Right hindlimb (tissue), 1 donor: Measurements from ENCODE around the gene ARID2.

Source experiments
- DNase-seq: peaks from one replicate; pipeline ENCODE4 v3.0.0-alpha.2; 2018

ARID2 gene

DNA sequence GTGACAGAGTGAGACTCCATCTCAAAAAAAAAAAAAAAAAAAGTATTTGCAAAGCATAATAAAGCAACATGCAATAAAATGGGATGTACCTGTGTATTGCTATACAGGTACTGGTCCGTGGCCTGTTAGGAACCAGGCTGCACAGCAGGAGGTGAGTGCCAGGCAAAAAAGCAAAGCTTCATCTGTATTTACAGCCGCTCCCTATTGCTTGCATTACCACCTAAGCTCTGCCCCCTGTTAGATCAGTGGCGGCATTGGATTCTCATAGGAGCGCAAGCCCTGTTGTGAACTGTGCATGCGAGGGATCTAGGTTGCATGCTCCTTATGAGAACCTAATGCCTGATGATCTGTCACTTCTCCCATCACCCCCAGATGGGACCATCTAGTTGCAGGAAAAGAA, 147.6 kb downstream of the ARID2 start:
- DNase-seq, result no peak

DNA sequence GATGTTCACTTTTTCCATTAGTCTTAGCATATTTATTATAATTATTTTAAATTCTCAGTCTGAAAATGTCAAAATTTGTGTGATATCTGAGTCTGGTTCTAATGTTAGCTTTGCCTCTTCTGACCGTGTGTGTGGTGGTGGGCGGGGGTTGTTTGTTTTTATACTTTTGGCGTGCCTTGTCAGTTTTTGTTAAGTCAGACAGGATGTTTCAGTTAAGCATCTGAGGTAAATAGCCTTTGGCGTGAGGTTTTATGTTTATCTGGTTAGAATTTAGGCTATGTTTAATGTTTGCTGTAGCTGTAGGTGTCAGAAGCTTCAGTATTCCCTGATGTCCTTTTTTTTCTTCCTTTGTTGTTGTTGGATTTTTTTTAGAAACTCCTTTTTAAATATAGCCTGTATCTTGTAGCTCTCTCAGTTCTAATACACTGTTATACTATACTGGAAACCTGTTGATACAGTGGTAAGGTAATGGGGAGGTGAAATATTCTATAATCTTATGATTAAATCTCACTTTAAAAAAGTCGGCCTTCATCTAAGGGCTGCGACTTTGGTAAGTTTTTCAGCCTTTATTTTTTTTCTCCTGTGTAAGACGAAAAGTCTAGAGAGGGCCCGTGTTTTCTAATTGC, 149.2 kb downstream of the ARID2 start:
- DNase-seq, result no peak

DNA sequence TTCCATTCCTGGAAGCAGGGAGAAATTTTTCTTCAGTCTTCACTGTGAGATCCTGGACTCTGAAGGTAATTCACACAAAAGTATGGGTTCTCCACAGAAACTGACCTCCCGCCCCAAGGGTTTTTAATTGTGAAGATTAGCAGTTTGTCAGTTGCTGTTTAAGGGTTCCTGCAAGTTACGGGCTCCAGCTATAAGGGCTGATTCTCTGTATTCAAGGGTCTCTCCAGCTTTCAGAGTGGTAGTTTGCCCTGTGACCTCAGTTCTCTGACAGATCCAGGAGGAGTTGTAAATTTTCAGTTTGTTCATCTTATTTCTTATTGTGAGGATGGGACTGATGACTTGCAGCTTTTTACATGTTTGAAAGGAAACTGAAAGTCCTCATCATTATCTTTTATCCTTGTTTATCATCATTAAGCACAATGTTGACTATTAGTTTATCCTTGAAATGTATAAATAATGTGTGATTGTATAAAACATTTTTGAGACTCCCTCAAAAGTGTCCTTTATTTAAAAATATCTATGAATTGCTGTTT, 149.9 kb downstream of the ARID2 start:
- no peak for DNase-seq

DNA sequence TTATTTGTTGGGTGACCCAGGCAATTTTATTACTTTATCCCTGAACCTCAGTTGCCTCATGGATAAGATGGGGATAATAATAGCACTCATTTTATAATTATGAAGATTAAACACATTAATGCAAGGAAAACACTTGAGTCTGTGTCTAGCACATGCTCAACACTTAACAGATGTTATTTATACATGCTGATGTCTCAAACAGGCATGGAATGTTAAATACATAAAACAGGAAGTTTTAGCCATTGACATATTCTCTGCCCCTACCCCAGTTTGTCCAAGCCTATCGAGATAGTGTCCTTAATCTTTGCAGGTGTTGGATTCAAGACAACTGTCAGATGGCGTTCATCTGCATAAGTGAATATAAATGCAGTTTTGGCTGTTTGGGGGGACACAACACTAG, 151.0 kb downstream of the ARID2 start:
- no peak for DNase-seq

DNA sequence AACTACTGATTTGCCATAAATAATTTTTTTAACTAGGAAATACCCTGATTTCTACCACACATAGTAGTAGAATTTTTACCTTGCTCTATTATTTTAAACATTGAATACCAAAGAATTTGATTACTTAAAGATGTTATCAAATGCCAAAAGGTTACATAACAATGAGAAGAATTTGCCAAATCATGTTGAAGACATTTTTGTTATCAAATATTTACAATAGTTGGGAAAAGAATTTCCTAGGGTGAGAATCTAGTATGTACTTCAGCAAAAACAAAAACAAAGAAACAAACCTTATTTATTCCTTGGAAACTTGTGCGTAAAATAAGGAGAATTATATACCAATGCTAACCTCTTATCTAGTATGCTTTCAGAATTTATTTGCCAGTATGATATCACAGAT, 153.7 kb downstream of the ARID2 start:
- DNase-seq, result no peak

DNA sequence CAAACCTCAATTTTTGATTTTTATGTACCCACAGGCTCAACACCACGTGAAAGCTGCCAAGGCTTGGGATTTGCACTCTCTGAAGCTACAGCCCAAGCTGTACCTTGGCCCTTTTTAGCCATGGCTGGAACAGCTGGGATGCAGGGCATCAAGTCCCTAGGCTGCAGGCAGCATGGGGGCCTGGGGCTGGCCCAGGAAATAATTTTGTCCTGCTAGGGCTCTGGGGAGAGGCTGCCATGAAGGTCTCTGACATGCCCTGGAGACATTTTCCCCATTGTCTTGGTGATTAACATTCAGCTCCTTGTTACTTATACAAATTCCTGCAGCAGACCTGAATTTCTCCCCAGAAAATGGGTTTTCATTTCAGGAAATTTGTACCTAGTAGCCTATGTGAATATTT, 157.2 kb downstream of the ARID2 start:
- no peak for DNase-seq

DNA sequence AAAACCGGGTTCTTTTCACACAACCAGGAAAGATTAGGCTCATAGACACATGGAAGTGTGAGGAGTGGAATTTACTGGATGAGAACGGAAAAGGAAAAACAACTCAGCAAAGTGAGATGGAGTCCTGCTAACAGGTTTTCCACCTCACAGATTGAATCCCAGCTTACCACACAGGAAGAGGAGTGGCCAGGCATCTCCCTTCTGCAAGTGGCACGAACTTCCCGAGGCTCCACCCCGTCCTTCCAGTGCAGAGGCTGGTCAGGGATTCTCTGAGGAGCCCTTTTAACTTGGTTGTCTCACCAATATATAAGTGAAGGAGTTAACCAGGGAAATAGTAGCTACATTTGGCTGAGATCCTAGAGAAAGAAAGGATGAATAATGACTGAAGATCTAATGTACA, 158.0 kb downstream of the ARID2 start:
- no peak for DNase-seq

DNA sequence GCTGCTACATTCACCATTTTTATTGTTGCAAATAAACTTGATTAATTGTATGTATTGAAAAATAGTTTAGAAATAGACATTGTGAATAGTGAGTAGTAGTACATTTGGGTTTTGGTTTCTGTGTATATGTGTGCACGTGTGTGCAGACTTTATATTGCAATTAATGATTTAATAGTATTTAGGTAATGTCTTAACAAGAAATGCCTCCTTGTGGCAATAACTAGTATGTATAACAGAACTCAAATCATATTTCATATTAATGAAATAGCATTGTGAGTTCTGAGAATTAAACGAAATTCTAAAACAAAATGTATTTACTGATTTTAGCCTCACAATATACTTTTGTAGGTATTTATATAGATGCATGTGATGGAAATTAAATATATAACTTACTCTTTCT, 160.8 kb downstream of the ARID2 start:
- no peak for DNase-seq

DNA sequence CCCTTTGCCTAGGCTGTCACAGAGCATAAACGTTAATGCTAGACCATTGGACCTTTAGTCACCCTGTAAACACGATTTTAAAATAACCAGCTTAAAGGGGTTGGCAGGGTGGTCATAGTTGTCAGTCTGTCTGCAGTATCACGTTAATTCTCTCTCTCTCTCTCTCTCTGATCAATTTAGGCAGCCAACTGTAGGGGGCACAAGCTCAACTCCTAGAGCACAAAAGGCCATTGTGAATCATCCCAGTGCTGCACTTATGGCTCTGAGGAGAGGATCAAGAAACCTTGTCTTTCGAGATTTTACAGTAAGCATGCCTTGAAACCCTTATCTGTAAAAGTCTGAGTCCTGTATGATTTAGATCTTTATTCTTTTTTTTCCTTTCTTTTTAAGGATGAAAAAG, 163.7 kb downstream of the ARID2 start:
- DNase-seq, result no peak

DNA sequence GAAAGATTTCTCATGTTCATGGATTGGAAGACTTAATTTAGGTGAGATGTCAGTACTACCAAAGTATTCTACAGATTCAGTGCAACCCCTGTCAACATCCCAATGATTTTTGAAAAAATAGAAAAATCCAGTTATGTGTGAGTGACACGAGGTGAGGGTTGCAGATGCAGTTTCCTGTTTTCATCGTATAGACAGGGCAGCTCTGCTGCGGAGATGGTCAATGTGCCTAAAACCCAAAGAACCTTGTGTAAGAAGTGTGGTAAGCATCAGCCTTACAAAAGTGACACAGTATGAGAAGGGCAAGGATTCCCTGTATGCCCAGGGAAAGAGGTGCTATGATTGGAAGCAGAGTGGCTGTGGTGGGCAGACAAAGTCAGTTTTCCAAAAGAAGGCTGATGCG, 166.5 kb downstream of the ARID2 start:
- DNase-seq, result no peak

DNA sequence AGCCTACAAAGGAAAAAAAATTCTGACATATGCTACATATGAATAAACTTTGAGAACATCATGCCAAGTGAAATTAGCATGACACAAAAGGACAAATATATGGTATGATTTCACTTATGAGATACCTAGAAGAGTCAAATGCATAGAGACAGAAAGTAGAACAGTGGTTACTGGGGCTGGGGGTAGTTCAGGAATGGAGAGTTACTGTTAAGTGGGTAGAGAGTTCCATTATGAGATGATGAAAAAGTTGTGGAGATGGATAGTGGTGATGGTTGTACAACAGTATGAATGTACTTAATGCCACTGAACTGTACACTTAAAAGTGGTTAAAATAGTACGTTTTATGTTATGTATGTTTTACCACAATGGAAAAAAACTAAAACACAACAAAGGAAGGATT, 168.6 kb downstream of the ARID2 start:
- DNase-seq, result no peak

DNA sequence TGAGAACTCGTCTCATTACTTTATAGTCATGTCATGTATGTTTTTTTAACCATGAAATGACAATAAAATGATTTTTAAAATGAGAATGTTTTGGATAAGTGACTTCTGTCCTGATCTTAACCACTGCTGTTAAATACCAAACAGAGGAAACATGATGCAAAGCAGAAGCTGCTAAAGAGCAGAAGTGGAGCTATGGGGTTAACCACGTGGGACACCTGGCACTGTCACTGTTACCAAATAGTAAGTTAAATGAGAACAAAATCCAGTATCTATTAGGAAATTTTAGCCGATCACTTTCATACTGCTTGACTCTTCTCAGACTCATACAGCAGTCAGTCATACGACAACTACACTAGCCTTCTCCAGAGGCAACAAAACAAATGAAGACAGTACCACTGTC, 178.4 kb downstream of the ARID2 start:
- DNase-seq, result no peak

DNA sequence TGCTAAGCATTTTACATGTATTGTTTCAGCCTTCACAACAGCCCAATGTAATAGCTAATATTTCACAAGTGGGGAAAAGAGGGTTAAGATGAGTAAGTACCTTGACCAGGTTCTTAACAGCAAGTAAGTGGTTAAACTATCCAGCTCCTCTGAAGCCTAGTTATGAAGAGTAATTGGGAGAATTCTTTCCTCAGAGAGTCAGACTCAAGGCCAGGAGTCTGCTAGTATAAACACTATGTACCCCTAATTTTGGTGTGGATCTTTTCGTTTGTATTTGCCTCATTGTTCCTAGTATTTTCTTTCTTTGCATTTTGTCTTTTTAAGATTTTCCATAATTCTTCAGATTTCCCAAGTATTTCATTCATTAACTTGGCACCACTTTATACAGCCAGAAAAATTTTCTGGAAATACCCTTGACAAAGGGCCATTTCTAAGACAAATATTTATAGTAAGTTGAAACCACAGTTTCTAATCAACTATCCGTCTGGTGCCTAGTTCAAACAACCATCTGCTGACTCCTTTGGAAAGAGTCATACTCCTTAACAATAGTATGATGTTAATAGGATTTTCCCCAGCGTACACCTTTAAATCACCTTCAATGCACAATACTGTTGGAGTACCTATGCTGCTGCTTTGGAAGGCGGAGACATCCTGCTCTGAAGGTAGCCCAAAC, 179.7 kb downstream of the ARID2 start:
- DNase-seq, result no peak

DNA sequence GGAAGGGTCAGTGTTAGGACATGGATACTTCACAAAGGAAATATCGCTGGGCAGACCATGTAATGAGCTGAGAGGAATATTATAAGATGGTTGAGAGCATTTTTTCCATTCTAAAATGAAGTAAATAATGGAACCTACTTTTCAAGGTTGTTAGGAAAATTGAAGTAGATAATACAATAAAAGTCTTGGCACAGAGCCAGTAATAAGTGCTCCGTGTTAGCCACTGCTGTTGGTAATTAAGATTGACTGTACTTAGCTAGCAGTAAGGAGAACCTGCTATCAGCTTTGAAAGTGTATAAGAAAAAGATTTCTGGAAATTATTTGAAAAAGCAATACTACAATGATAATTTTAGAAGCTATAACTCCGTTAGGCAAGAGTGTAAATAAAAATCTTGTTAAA, 183.3 kb downstream of the ARID2 start:
- DNase-seq, result no peak

DNA sequence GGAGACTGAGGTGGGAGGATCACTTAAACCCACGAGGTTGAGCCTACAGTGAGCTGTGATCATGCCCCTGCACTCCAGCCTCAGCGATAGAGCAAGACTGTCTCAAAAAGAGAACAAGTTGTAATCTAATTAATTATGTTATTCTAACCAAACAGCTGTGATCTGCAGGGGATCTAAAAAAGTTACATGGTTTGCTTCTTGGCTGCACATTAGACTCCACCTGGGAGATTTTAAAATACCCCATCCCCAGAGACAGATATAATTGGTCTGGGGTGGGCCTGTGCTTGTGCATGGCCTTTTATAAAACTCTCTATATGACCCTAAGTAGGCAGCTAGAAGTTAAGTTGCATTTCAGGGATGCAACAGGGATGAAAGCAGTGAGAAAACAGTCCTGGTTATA, 184.1 kb downstream of the ARID2 start:
- DNase-seq, result no peak

DNA sequence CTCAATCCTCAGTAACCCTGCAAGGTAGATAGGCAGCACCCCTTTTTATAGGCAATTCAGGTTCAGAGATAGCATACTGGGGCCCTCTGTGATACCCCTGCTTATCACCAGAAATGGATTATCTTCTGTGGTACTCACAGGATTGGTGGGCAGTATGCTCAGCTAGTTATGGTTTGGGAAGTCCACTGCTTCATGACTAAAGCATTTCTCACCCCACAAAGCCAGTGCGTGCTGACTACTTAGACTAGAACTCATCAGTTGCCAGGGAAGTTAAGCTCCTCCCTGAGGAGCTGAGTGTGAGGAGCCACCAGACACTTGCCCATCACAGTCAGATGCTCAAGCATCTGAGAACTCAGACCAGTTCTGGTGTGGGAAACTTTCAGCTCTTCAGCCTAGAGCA, 184.6 kb downstream of the ARID2 start:
- DNase-seq, result no peak

DNA sequence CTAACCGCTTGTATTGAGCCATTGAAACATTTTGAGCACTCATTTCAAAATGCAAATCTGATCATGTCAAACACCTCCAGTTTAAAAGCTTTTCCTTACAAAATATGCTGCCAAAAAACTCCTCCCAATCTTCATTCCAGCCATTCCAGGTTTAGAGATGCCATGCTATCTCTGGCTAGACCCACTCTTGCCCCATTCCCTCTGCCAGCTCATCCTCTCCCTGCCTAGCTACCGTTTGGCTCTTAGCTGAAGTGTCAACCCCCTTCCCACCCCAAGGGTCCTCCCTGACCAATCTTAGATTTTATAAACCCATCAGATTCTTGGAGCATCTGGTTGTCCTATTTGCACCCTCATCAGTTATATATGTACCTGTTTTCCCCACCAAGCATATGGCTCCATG, 185.9 kb downstream of the ARID2 start:
- no peak for DNase-seq

DNA sequence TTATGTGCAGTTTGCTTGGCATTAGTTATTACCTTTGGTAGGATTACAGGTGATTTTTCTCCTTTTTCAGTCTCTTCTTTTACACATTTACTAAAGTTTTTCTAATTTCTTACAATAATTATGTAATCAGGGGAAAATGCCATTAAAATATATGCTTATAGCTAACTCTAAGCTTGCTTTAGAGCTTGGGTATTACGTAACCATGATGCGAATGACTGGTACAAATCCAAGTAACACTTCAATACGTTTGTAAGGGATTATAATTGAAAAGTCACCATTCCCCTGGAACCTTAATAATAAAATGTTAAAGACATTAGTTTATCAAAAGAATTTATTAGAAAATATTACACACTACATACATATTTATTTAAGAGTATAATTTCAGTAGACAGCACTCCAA, 189.3 kb downstream of the ARID2 start:
- no peak for DNase-seq

DNA sequence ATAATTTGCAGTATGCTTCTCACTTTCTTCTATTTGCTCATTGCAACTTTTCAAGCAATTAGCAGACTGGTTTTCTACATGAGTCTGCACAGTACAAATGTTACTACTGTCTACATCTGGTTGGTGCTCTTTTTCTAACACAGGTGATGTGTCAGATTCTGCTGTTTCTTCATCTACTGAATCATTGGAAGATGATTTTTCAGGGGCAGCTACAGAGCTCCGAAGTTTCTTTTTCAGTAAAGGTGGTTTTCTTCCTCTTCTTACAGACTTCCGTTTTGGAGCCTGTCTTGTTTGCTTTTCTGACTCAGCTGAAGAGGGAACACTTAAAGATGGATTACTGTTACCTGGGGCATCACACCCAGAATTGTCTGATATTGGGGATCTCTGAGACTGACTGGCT, 198.8 kb downstream of the ARID2 start:
- no peak for DNase-seq

DNA sequence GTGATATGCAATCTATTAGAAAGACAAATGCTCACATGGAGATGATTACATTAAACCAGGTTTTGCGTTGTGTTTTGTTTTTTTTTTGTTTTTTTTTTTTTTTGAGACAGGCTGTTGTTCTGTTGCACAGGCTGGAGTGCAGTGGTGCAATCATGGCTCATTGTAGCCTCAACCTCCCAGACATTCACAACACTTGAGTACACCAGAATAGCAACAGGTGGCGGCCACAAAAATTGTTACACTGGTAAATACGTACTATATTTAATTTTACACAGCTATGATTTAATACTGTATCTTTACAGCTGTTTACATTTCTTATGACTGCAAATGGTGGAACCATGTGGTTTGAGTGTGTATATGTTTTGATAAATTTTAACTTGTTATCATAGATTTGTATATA, 200.9 kb downstream of the ARID2 start:
- no peak for DNase-seq

DNA sequence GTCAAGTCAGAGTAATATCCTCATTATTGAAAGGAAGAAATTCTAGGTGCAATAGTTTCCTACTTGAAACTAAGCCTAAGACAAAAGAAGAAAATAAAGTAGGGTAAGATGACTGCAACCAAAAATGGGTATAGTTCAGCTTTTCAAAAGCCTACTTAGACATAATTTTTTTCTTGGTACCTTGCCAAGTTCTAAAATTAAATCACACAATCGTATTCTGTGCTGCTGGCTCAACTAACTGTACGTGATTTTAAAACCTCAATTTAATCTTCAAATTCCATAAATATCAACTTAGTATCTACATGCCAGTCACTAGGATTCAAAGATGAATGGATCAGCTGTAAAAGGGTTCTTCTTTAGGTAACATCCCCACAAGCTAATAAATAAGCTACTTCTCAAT, 204.0 kb downstream of the ARID2 start:
- no peak for DNase-seq

DNA sequence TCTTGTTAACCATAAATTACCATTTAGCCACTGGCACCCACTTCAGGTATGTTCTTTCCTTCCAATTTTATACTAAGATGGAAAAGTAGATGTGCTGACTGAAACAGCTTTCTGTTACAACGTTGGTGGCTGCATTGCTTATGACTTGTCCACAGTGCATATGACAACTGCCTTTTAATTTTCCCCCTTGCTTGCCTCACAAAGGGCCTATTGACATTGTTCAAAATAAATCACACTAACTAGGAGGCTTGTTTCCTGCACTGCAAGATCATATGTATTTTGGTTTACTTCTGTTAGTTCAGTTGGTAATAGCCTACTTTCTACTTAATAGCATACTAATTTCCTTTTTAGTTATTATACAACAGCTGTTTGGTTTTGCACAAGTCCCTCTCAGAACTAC, 205.4 kb downstream of the ARID2 start:
- no peak for DNase-seq

DNA sequence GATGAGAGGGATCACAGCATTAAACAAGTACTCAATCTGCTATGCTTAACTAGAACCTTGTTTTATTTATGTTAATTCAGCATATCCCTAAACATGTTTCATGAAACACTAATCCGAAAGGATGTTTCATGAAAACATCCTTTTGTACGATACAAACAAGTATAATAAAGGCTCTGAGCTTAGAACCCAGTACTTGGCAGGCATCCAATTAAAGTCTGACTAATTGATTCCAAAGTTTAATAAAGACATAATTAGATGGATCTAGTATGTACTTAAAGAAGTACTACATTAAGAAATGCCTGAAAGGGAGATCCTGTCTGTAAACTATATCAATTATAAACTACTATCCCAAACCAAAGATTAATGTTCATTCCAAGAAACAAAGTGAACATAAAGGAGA, 209.1 kb downstream of the ARID2 start:
- no peak for DNase-seq

DNA sequence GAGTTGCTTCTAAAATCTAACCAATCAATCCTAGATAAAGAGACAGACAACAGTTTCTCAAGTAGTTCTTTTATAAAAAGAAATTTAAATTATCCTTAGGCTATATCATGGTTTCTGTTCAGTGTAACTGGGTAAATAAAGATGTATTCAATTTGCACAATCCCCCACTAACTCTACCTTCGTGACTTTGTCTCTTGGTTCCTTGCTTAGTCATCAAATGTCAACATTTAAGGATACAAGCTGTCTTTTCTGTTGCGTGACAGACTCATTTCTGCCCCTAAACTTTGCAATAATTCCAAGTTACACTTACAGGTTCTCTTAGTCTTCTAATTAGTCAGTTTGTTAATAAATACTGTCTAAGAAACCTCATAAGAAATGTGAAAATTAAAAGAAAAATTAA, 210.3 kb downstream of the ARID2 start:
- DNase-seq, result no peak

DNA sequence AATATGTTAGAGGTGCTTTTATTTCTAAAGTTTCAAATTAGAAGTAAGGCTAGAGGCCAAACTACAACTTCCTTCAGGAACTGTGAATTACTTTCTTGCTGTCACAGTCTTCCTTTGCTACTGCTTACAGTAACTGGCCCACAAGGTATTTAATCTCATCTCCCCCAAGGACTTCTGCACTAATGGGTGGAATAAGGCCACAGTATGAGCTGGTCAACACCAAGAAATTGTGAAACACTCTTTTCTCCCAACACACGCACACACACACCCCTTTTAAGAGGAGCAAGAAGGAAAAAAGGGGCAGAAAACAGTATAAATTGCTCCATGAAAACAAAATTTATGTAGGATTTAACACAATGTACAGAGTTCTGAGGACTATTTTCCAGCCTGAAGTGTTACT, 215.3 kb downstream of the ARID2 start:
- no peak for DNase-seq
